Stimulated activated naive CD4-positive, alpha-beta T cell treated with Interleukin-2 at 50 U/mL for 16 hours (primary cell): ENCODE results near the gene CACNG5.

Experiments
- DNase-seq: peaks from one replicate; lab custom pipeline; 2025; lab: John Stamatoyannopoulos, UW

The CACNG5 gene

GRCh38 chr17:66826856-66827255 is 8.1 kb upstream of the CACNG5 start:
- DNase-seq: no peak

- DNase-seq: no peak
Measured at GRCh38 chr17:66829386-66829864, 5.5 kb upstream of the CACNG5 start.

GRCh38 chr17:66829883-66830282 is 5.0 kb upstream of the CACNG5 start:
- no peak for DNase-seq

- DNase-seq: no peak
Measured at GRCh38 chr17:66830451-66830850, 4.5 kb upstream of the CACNG5 start.

GRCh38 chr17:66831383-66832210 is 3.3 kb upstream of the CACNG5 start:
- DNase-seq: no peak

GRCh38 chr17:66833201-66833600 is 1.7 kb upstream of the CACNG5 start:
- no peak for DNase-seq

- no peak for DNase-seq
Measured at GRCh38 chr17:66834426-66834918, 445 bp upstream of the CACNG5 start.

GRCh38 chr17:66835476-66835875 is 559 bp downstream of the CACNG5 start:
- no peak for DNase-seq

GRCh38 chr17:66836063-66837005 is 1.4 kb downstream of the CACNG5 start:
- DNase-seq: no peak

GRCh38 chr17:66837226-66837625 is 2.3 kb downstream of the CACNG5 start:
- no peak for DNase-seq

GRCh38 chr17:66837885-66838665 is 3.2 kb downstream of the CACNG5 start:
- DNase-seq: no peak

GRCh38 chr17:66839616-66840015 is 4.7 kb downstream of the CACNG5 start:
- no peak for DNase-seq

- DNase-seq: no peak
Measured at GRCh38 chr17:66840061-66840460, 5.1 kb downstream of the CACNG5 start.

- no peak for DNase-seq
Measured at GRCh38 chr17:66841328-66841727, 6.4 kb downstream of the CACNG5 start.

GRCh38 chr17:66841744-66842143 is 6.8 kb downstream of the CACNG5 start:
- no peak for DNase-seq

- no peak for DNase-seq
Measured at GRCh38 chr17:66842505-66842904, 7.6 kb downstream of the CACNG5 start.

GRCh38 chr17:66842959-66843358 is 8.0 kb downstream of the CACNG5 start:
- DNase-seq: no peak

- no peak for DNase-seq
Measured at GRCh38 chr17:66843627-66844026, 8.7 kb downstream of the CACNG5 start.

- DNase-seq: no peak
Measured at GRCh38 chr17:66847704-66848103, 12.8 kb downstream of the CACNG5 start.

GRCh38 chr17:66848496-66848895 is 13.6 kb downstream of the CACNG5 start:
- no peak for DNase-seq

- DNase-seq: no peak
Measured at GRCh38 chr17:66849032-66849655, 14.2 kb downstream of the CACNG5 start.
